Stomach (tissue), 4 donors: Measurements from ENCODE around the gene UBE3A.

Experiments used
- POLR2A ChIP-seq, 4 donors: fragments of 450-650 bp; IDR thresholded peaks; one replicate each; pipeline ENCODE4 v1.6.1; 2016; ENCODE audit warnings: antibody characterized with exemption in 4 of 4, control low read depth in 2 of 4, mild to moderate bottlenecking in 1 of 4, moderate library complexity in 1 of 4
- TF ChIP-seq, protein P1 (sequence below), 7 experiments: fragments of 450-650 bp in 4 of 7; fragments of 200-600 bp in 3 of 7; sonication (generic) in 3 of 7; IDR thresholded peaks; one replicate each; pipeline ENCODE4 v1.5.1; 2016 to 2019; ENCODE audit warnings: antibody characterized with exemption in 7 of 7, control low read depth in 2 of 7, mild to moderate bottlenecking in 1 of 7

DNA sequence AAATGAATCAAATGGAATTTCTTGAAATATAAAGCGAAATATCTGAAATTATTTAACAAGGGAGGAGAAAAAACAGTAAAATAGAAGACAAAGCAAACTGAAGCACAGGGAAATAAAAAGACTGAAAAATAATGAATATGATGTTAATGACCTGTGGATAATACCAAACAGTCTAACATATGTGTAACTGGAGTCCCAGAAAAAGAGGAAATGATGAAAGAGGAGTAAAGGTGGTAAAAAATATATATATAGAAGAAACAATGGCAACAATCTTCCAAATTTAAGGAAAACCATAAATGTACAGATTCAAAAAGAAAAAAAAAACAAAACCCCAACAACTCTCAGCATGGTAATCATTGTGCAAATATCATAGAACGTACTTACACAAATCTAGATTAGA is 21.2 kb downstream of the UBE3A start:
- TF ChIP-seq, protein P1, sequence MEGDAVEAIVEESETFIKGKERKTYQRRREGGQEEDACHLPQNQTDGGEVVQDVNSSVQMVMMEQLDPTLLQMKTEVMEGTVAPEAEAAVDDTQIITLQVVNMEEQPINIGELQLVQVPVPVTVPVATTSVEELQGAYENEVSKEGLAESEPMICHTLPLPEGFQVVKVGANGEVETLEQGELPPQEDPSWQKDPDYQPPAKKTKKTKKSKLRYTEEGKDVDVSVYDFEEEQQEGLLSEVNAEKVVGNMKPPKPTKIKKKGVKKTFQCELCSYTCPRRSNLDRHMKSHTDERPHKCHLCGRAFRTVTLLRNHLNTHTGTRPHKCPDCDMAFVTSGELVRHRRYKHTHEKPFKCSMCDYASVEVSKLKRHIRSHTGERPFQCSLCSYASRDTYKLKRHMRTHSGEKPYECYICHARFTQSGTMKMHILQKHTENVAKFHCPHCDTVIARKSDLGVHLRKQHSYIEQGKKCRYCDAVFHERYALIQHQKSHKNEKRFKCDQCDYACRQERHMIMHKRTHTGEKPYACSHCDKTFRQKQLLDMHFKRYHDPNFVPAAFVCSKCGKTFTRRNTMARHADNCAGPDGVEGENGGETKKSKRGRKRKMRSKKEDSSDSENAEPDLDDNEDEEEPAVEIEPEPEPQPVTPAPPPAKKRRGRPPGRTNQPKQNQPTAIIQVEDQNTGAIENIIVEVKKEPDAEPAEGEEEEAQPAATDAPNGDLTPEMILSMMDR (IDR thresholded peaks at IDR 0.05), result no peak
- TF ChIP-seq POLR2A (IDR thresholded peaks at IDR 0.05), result no peak
